GM12878 (cell line): ENCODE results near the gene CP. TPM values are rescaled to one million over a fixed set of nuclear protein-coding genes. Genes with fewer than 3 reads are reported as not detected.

ENCODE experiments used
- BCL11A ChIP-seq: IDR thresholded peaks from 2 replicates; pipeline ENCODE4 v1.6.1; 2011; ENCODE audit warnings: low read depth, low read length
- BHLHE40 ChIP-seq, 2 experiments: fragments of 450-650 bp in 1 of 2; IDR thresholded peaks; 2 replicates each; pipeline ENCODE4 v1.6.1; 2011 to 2017; ENCODE audit warnings: low read depth in 2 of 2, borderline replicate concordance in 1 of 2, improper control_type of control experiment in 1 of 2, low read length in 1 of 2, mild to moderate bottlenecking in 1 of 2
- CHD2 ChIP-seq: IDR thresholded peaks from 2 replicates; pipeline ENCODE4 v1.6.1; 2011; ENCODE audit warnings: low read depth, low read length, improper control_type of control experiment, borderline replicate concordance
- EED ChIP-seq: sonication (generic); IDR thresholded peaks from 2 replicates; pipeline ENCODE4 v1.6.1; 2016; ENCODE audit warnings: antibody characterized with exemption, low read depth
- EP300 ChIP-seq, 2 experiments: fragments of 150-350 bp in 1 of 2; IDR thresholded peaks; 2 replicates each; pipeline ENCODE4 v1.6.1; 2011 to 2012; ENCODE audit warnings: low read depth in 2 of 2, low read length in 2 of 2, borderline replicate concordance in 1 of 2, improper control_type of control experiment in 1 of 2, inconsistent platforms in 1 of 2; ENCODE audit not compliant: control insufficient read depth in 1 of 2
- ESRRA ChIP-seq: IDR thresholded peaks from 2 replicates; pipeline ENCODE4 v1.6.1; 2012; ENCODE audit warnings: mild to moderate bottlenecking, low read length, improper control_type of control experiment
- FOXK2 ChIP-seq: fragments of 450-650 bp; IDR thresholded peaks from 2 replicates; pipeline ENCODE4 v1.6.1; 2017; ENCODE audit warnings: mild to moderate bottlenecking, moderate library complexity
- HDGF ChIP-seq: fragments of 450-650 bp; IDR thresholded peaks from 2 replicates; pipeline ENCODE4 v1.6.1; 2016; ENCODE audit warnings: antibody characterized with exemption
- JUND ChIP-seq: IDR thresholded peaks from 2 replicates; pipeline ENCODE4 v1.6.1; 2012; ENCODE audit warnings: low read depth, mild to moderate bottlenecking, low read length, improper control_type of control experiment, moderate library complexity
- KAT2A ChIP-seq: conservative IDR thresholded peaks from 2 replicates; pipeline ENCODE4 v1.6.1; 2011; ENCODE audit warnings: low read depth, low read length; ENCODE audit not compliant: control insufficient read depth
- MTA2 ChIP-seq: fragments of 450-650 bp; IDR thresholded peaks from 2 replicates; pipeline ENCODE4 v1.6.1; 2016; ENCODE audit warnings: low read depth, mild to moderate bottlenecking, moderate library complexity
- MTA3 ChIP-seq: IDR thresholded peaks from 2 replicates; pipeline ENCODE4 v1.6.1; 2012; ENCODE audit warnings: low read length, inconsistent platforms, borderline replicate concordance
- NKRF ChIP-seq: fragments of 450-650 bp; conservative IDR thresholded peaks from 2 replicates; pipeline ENCODE4 v1.6.1; 2017; ENCODE audit warnings: mild to moderate bottlenecking, moderate library complexity
- NR2C1 ChIP-seq: fragments of 450-650 bp; IDR thresholded peaks from 2 replicates; pipeline ENCODE4 v1.6.1; 2017; ENCODE audit warnings: antibody characterized with exemption, mild to moderate bottlenecking, moderate library complexity
- SMARCA5 ChIP-seq: fragments of 450-650 bp; IDR thresholded peaks from 2 replicates; pipeline ENCODE4 v1.6.1; 2017; ENCODE audit warnings: mild to moderate bottlenecking
- SMC3 ChIP-seq: IDR thresholded peaks from 2 replicates; pipeline ENCODE4 v1.6.1; 2011; ENCODE audit warnings: low read length, improper control_type of control experiment, borderline replicate concordance
- SUPT20H ChIP-seq: IDR thresholded peaks from 2 replicates; pipeline ENCODE4 v1.6.1; 2011; ENCODE audit warnings: low read depth, mild to moderate bottlenecking, low read length, moderate library complexity, borderline replicate concordance; ENCODE audit not compliant: control insufficient read depth
- TBL1XR1 ChIP-seq: IDR thresholded peaks from 2 replicates; pipeline ENCODE4 v1.6.1; 2012; ENCODE audit warnings: low read depth, low read length, improper control_type of control experiment
- ZNF207 ChIP-seq: fragments of 450-650 bp; IDR thresholded peaks from 2 replicates; pipeline ENCODE4 v1.6.1; 2014; ENCODE audit warnings: antibody characterized with exemption, mild to moderate bottlenecking, borderline replicate concordance
- ZNF217 ChIP-seq: fragments of 450-650 bp; IDR thresholded peaks from 2 replicates; pipeline ENCODE4 v1.6.1; 2017; ENCODE audit warnings: antibody characterized with exemption, mild to moderate bottlenecking
- polyA plus RNA-seq, 11 experiments: library from polyadenylated mRNA; depleted of rRNA in 4 of 11; unstranded in 6 of 11; stranded (reverse) in 5 of 11; fragments of >200 nt; fragmentation: Nextera tagmentation in 4 of 11; fragmentation: Illumina TruSeq in 1 of 11; extraction: Ambion mirVana in 4 of 11; extraction: Trizol in 1 of 11; gene quantifications; 1 replicate in 1 of 11; 2 replicates in 10 of 11; pipeline versions ENCODE4 v1.2.1 to v1.2.3, GENCODE V29; 2011 to 2016; ENCODE audit warnings: inconsistent platforms in 2 of 11, missing spikeins in 2 of 11, low read depth in 1 of 11
- total RNA-seq, 4 experiments: library from RNA; depleted of rRNA in 3 of 4; stranded (reverse); fragments of >200 nt in 3 of 4; fragmentation: Illumina TruSeq in 1 of 4; extraction: Trizol in 1 of 4; gene quantifications; 2 replicates each; pipeline versions ENCODE4 v1.2.1 to v1.2.3, GENCODE V29; 2013 to 2021
- TF ChIP-seq, protein P1 (sequence below): fragments of 150-350 bp; IDR thresholded peaks from 2 replicates; pipeline ENCODE4 v1.6.1; 2016; ENCODE audit warnings: low read depth, low read length
- TF ChIP-seq, protein P2 (sequence below): fragments of 450-650 bp; IDR thresholded peaks from 2 replicates; pipeline ENCODE4 v1.6.1; 2017; ENCODE audit warnings: mild to moderate bottlenecking, moderate library complexity
- TF ChIP-seq, protein P3 (sequence below): IDR thresholded peaks from 2 replicates; pipeline ENCODE4 v1.6.1; 2012; ENCODE audit warnings: low read depth, low read length, improper control_type of control experiment

The CP gene
- total and polyA plus RNA-seq, 10 of the 15 experiments (the other 5 are each of a cell fraction or from before 2014, with no cell fraction given), result 0.14 to 1.2 (median 0.30) TPM; not detected in 6

DNA sequence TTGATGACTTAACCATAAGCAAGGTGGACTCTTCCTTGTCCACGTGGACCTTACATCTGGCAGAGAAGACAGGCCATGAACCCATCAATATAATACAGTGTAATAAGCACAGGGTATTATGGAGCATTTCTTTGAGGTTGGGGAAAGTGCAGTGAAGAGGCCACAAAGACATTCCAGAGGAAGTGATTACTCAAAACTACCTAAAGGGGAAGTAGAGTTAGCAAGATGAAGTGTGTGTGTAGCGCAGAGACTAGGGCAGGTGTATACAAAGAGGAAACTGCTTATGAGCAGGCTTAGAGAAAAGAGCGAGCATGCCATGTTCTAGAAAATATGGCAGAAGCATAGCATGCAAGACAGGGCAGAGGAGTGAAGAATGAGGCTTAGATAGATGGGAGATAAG lies 17.9 kb downstream of the CP start (continued):
- TF ChIP-seq BHLHE40 (IDR thresholded peaks at IDR 0.05; ENCODE audit: borderline replicate concordance in 1 of 2, low read depth in 2 of 2, low read length in 1 of 2), result no peak
- no peak for TF ChIP-seq HDGF
- no peak for TF ChIP-seq TBL1XR1
- TF ChIP-seq BCL11A, result no peak
- no peak for TF ChIP-seq SMARCA5
- TF ChIP-seq KAT2A, result no peak
- no peak for TF ChIP-seq NKRF
- TF ChIP-seq CHD2, result no peak
- TF ChIP-seq ZNF207, result no peak
- TF ChIP-seq, protein P1, sequence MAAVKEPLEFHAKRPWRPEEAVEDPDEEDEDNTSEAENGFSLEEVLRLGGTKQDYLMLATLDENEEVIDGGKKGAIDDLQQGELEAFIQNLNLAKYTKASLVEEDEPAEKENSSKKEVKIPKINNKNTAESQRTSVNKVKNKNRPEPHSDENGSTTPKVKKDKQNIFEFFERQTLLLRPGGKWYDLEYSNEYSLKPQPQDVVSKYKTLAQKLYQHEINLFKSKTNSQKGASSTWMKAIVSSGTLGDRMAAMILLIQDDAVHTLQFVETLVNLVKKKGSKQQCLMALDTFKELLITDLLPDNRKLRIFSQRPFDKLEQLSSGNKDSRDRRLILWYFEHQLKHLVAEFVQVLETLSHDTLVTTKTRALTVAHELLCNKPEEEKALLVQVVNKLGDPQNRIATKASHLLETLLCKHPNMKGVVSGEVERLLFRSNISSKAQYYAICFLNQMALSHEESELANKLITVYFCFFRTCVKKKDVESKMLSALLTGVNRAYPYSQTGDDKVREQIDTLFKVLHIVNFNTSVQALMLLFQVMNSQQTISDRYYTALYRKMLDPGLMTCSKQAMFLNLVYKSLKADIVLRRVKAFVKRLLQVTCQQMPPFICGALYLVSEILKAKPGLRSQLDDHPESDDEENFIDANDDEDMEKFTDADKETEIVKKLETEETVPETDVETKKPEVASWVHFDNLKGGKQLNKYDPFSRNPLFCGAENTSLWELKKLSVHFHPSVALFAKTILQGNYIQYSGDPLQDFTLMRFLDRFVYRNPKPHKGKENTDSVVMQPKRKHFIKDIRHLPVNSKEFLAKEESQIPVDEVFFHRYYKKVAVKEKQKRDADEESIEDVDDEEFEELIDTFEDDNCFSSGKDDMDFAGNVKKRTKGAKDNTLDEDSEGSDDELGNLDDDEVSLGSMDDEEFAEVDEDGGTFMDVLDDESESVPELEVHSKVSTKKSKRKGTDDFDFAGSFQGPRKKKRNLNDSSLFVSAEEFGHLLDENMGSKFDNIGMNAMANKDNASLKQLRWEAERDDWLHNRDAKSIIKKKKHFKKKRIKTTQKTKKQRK, result no peak
- TF ChIP-seq, protein P2, sequence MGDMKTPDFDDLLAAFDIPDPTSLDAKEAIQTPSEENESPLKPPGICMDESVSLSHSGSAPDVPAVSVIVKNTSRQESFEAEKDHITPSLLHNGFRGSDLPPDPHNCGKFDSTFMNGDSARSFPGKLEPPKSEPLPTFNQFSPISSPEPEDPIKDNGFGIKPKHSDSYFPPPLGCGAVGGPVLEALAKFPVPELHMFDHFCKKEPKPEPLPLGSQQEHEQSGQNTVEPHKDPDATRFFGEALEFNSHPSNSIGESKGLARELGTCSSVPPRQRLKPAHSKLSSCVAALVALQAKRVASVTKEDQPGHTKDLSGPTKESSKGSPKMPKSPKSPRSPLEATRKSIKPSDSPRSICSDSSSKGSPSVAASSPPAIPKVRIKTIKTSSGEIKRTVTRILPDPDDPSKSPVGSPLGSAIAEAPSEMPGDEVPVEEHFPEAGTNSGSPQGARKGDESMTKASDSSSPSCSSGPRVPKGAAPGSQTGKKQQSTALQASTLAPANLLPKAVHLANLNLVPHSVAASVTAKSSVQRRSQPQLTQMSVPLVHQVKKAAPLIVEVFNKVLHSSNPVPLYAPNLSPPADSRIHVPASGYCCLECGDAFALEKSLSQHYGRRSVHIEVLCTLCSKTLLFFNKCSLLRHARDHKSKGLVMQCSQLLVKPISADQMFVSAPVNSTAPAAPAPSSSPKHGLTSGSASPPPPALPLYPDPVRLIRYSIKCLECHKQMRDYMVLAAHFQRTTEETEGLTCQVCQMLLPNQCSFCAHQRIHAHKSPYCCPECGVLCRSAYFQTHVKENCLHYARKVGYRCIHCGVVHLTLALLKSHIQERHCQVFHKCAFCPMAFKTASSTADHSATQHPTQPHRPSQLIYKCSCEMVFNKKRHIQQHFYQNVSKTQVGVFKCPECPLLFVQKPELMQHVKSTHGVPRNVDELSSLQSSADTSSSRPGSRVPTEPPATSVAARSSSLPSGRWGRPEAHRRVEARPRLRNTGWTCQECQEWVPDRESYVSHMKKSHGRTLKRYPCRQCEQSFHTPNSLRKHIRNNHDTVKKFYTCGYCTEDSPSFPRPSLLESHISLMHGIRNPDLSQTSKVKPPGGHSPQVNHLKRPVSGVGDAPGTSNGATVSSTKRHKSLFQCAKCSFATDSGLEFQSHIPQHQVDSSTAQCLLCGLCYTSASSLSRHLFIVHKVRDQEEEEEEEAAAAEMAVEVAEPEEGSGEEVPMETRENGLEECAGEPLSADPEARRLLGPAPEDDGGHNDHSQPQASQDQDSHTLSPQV, result no peak
- no peak for TF ChIP-seq SUPT20H
- peak; percentile 68 for TF ChIP-seq EED
- TF ChIP-seq EP300 (IDR thresholded peaks at IDR 0.05; ENCODE audit: borderline replicate concordance in 1 of 2, control insufficient read depth in 1 of 2, low read depth in 2 of 2, low read length in 2 of 2), result no peak
- TF ChIP-seq NR2C1, result no peak
- TF ChIP-seq ESRRA, result no peak
- no peak for TF ChIP-seq ZNF217
- TF ChIP-seq MTA2, result no peak
- TF ChIP-seq, protein P3, sequence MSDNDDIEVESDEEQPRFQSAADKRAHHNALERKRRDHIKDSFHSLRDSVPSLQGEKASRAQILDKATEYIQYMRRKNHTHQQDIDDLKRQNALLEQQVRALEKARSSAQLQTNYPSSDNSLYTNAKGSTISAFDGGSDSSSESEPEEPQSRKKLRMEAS, result no peak
- TF ChIP-seq SMC3, result no peak
- TF ChIP-seq JUND, result no peak
- TF ChIP-seq FOXK2, result no peak
- TF ChIP-seq MTA3, result no peak
